Stimulated activated CD8-positive, alpha-beta memory T cell treated with anti-CD3 and anti-CD28 coated beads, Interleukin-15, amount 100 ng/mL, for 4 hours (primary cell): ENCODE results near the gene USP24.
"Not testable (repeated sequence)": the region's sequence is repeated elsewhere in the genome, so short reads cannot be mapped to it uniquely, and the experiment has no call there.

Experiments
- DNase-seq, 2 donors: peaks; one replicate each; pipeline ENCODE4 v3.0.0-alpha.2; 2020; ENCODE audit warnings: low read depth in 2 of 2

USP24 gene

GRCh38 chr1:55128418-55128995, 86.7 kb downstream of the USP24 start:
- DNase-seq, result no peak

- no peak for DNase-seq
These were observed 87.3 kb downstream of the USP24 start for GRCh38 chr1:55127827-55128343.

- no peak for DNase-seq
These were observed 90.7 kb downstream of the USP24 start for GRCh38 chr1:55124470-55124869.

GRCh38 chr1:55120538-55120937, 94.6 kb downstream of the USP24 start:
- DNase-seq, result no peak

- no peak for DNase-seq
These were observed 96.4 kb downstream of the USP24 start for GRCh38 chr1:55118651-55119329.

GRCh38 chr1:55117941-55118340, 97.2 kb downstream of the USP24 start:
- no peak for DNase-seq

- not testable (repeated sequence) for DNase-seq
These were observed 106.2 kb downstream of the USP24 start for GRCh38 chr1:55109005-55109404.

GRCh38 chr1:55107101-55107500, 108.1 kb downstream of the USP24 start:
- no peak for DNase-seq

GRCh38 chr1:55103891-55104290, 111.3 kb downstream of the USP24 start:
- no peak for DNase-seq

GRCh38 chr1:55095095-55095494, 120.1 kb downstream of the USP24 start:
- no peak for DNase-seq

GRCh38 chr1:55092475-55092874, 122.7 kb downstream of the USP24 start:
- DNase-seq, result no peak

GRCh38 chr1:55089683-55090082, 125.5 kb downstream of the USP24 start:
- no peak for DNase-seq

- DNase-seq, result no peak
These were observed 126.8 kb downstream of the USP24 start for GRCh38 chr1:55088413-55088812.

- DNase-seq, result no peak
These were observed 127.7 kb downstream of the USP24 start for GRCh38 chr1:55087439-55087838.

- no peak for DNase-seq
These were observed 130.9 kb downstream of the USP24 start for GRCh38 chr1:55084257-55084656.

GRCh38 chr1:55081905-55082296, 133.3 kb downstream of the USP24 start:
- no peak for DNase-seq

GRCh38 chr1:55081188-55081904, 133.8 kb downstream of the USP24 start:
- DNase-seq, result no peak

- DNase-seq, result no peak
These were observed 135.5 kb downstream of the USP24 start for GRCh38 chr1:55079651-55080050.

GRCh38 chr1:55078470-55078869, 136.7 kb downstream of the USP24 start:
- no peak for DNase-seq

GRCh38 chr1:55076356-55076755, 138.8 kb downstream of the USP24 start:
- no peak for DNase-seq

- no peak for DNase-seq
These were observed 140.7 kb downstream of the USP24 start for GRCh38 chr1:55074455-55074854.

- DNase-seq, result no peak
These were observed 141.8 kb downstream of the USP24 start for GRCh38 chr1:55073187-55073916.
